ENCODE results near the gene LRCH4.
A peak's percentile ranks its signal among the peaks of the same experiment; 100 is the strongest.

The LRCH4 gene, protein sequence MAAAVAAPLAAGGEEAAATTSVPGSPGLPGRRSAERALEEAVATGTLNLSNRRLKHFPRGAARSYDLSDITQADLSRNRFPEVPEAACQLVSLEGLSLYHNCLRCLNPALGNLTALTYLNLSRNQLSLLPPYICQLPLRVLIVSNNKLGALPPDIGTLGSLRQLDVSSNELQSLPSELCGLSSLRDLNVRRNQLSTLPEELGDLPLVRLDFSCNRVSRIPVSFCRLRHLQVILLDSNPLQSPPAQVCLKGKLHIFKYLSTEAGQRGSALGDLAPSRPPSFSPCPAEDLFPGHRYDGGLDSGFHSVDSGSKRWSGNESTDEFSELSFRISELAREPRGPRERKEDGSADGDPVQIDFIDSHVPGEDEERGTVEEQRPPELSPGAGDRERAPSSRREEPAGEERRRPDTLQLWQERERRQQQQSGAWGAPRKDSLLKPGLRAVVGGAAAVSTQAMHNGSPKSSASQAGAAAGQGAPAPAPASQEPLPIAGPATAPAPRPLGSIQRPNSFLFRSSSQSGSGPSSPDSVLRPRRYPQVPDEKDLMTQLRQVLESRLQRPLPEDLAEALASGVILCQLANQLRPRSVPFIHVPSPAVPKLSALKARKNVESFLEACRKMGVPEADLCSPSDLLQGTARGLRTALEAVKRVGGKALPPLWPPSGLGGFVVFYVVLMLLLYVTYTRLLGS

GRCh38 chr7:100585511-100586265 lies at the start of gene LRCH4:
Gene LRCH4, minus strand, starts transcription at chr7:100586129. Its CDS starts 29 bp downstream, at chr7:100586100.
- DNase-seq (ENCODE audit: low read depth) = peak; percentile 58

DNA sequence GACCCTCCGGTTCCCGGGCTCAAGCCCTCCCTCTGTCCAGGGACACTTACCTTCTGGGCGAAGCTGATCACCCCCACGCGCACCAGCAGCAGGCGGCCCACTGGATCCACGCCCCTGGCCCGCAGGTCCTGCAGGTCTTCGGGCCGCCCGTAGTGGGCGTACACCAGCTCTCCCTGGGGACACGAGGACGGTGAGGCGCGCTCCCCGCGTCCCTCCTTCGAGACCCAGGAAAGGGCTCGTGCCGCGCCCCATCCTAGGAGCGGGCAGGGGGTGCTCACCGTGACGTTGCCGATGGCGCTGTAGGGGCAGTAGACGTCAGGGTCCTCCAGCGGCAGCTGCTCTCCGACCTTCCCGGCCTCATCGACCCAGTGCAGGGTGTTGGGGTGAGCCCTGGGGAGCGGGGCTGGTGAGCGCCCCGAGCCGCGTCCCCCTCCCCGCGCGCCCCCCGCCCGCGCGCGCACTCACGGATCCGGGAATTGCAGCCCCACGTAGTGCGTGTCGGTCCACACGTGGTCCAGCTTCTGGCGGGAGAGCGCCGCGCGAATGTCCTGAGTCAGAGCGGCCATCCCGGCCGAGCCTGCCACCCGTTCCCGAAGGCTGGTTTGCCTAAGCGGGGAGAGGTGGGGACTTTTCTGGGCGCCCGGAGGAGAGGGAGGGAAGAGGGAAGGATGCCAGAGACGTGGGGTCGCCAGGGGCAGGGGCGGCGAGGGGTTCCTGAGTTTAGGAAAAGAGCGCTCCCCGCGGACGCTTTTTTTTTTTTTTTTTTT lies 47.2 kb upstream of the LRCH4 start:
- peak; percentile 63 for DNase-seq (ENCODE audit: low read depth)

DNA sequence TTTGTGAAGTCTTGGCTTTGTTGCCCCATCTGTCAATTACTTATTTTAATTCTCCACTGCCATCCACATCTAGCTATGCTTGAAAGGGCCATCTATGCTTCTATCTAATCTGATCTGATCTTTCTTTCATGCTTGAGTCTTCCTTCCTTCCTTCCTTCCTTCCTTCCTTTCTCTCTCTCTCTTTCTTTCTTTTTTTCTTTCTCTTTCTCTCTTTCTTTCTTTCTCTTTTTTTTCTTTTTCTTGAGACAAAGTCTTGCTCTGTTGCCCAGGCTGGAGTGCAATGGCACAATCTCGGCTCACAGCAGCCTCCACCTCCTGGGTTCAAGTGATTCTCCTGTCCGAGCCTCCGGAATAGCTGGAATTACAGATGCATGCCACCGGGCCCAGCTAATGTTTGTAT lies 44.1 kb upstream of the LRCH4 start:
- DNase-seq (ENCODE audit: low read depth) = no peak

GRCh38 chr7:100629117-100629716 lies 43.3 kb upstream of the LRCH4 start:
- DNase-seq (ENCODE audit: low read depth) = peak; percentile 38

GRCh38 chr7:100627238-100627549 lies 41.3 kb upstream of the LRCH4 start:
- DNase-seq (ENCODE audit: low read depth) = no peak

DNA sequence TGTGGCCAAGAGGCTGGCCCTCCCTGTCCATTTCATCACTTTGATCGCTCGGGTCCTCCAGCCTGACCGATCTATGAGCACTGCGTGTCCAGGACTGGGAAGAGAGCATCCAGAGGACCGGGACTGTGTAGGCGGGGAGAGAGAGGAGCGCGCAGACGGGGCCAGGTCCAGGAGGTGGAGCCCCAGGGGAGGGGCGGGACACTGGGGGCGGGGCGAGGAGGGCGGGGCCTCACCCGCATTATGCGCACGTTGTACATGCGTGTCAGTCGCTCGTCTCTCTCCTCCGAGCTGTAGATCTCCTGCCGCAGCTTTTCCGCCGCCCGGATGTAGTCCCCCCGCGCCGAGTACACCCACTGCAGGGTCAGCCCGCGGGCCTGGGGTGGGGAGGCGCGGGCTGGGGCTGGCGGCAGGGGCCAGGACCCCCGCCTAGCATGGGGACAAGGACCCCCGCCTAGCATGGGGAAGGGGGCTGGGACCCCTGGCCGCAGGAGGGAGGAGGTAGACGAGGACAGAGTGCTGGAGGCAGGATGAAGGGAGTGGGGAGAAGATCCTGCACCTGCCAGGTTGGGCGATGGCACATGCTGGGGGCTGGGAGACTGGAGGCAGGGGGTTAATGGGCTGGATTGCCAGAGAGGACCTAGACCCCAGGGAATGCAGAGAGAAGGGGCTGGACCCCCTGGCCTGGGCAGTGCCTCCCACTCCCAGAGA lies 40.8 kb upstream of the LRCH4 start:
- peak; percentile 85 for DNase-seq (ENCODE audit: low read depth)

GRCh38 chr7:100626055-100626454 lies 40.1 kb upstream of the LRCH4 start:
- DNase-seq (ENCODE audit: low read depth) = no peak

DNA sequence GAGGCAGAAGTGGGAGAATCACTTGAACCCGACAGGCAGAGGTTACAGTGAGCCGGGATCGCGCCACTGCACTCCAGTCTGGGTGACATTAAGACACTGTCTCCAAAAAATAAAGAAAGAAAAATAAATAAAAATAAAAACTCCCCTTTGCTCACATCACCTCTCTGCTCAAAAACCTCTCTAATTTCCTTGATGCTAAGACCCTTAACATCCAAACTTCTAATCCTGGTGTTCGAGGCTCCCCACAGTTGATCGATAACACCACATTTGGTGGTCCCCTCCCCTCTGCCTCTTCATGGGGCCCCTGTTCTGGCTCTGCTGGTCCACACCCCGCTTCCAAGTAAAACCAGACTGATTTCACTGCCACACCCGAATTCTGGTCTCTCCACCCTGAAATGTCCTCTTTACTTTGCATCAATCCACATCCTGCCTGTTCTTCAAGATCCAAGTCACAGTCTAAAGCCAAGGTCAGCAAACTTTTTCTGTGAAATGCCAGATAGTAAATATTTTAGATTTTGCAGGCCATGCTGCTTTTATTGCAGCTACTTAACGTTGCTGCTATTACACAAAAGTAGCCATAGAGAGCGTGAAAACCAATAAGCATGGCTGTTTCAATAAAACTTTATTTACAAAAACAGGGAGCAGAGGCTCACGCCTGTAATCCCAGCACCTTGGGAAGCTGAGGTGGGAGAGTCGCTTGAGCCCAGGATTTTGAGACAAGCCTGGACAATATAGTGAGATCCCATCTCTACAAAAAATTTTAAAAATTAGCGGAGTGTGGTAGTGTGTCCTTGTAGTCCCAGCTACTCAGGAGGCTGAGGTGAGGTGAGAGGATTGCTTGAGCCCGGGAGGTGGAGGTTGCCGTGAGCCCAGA lies 38.3 kb upstream of the LRCH4 start:
- no peak for DNase-seq (ENCODE audit: low read depth)

DNA sequence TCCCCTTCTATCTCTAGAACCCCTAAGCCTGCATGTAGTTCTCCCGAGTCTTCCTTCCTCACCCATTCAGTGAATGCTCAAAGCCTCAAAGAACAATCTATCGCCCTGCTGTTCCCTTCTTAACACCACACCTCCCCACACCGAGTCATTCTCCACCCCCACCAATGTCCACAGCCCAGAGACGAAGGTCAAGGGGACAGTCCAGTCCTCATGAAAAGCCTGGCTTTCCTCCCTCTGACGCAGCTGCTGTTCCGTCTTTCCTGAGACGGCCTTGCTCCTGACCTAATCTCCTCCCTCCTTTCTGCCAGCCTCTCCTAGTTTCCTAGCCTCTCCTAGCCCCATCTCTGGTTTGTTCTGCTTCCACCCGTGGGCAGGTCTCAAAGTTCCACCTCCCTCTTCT lies 35.6 kb upstream of the LRCH4 start:
- no peak for DNase-seq (ENCODE audit: low read depth)

GRCh38 chr7:100620804-100621203 lies 34.9 kb upstream of the LRCH4 start:
- no peak for DNase-seq (ENCODE audit: low read depth)

GRCh38 chr7:100620239-100620638 lies 34.3 kb upstream of the LRCH4 start:
- no peak for DNase-seq (ENCODE audit: low read depth)

GRCh38 chr7:100614308-100614861 lies 28.5 kb upstream of the LRCH4 start:
- no peak for DNase-seq (ENCODE audit: low read depth)

DNA sequence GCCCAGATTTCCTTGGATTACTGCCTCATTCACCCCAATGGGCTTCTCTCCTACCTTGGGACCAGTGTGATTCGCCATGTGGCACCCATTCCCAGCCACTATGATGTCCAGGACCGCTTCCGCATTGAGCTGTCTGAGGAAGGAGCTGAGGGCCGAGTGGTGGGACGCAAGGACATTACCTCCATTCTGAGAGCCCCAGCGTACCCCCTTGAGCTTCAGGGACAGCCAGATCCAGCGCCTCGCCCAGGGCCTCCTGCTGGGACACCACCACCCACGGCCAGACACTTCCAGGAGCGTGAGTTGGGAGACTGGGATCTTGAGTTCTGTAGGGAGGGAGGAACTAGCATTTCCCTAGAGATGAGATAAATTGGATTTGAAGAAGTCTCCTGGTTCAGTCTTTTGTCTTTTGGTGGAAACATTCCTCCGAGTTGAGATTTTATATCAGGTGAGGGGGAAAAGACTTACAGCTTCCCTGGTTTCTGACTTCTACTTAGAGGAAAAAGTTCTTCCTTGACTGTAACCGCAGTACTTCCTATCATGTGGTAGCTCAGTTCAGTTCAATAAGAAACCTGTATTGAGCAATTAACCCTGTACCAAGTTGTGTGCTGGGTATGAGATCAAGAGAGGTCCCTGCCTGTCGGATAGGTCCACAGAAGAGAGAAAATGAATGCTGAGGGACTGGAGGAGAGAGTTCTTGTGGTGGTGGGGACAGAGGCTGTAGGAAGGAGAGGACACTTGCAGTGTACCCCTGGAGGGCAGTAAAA lies 27.7 kb upstream of the LRCH4 start:
- DNase-seq (ENCODE audit: low read depth) = no peak

GRCh38 chr7:100612730-100613390 lies 26.9 kb upstream of the LRCH4 start:
- peak; percentile 15 for DNase-seq (ENCODE audit: low read depth)

DNA sequence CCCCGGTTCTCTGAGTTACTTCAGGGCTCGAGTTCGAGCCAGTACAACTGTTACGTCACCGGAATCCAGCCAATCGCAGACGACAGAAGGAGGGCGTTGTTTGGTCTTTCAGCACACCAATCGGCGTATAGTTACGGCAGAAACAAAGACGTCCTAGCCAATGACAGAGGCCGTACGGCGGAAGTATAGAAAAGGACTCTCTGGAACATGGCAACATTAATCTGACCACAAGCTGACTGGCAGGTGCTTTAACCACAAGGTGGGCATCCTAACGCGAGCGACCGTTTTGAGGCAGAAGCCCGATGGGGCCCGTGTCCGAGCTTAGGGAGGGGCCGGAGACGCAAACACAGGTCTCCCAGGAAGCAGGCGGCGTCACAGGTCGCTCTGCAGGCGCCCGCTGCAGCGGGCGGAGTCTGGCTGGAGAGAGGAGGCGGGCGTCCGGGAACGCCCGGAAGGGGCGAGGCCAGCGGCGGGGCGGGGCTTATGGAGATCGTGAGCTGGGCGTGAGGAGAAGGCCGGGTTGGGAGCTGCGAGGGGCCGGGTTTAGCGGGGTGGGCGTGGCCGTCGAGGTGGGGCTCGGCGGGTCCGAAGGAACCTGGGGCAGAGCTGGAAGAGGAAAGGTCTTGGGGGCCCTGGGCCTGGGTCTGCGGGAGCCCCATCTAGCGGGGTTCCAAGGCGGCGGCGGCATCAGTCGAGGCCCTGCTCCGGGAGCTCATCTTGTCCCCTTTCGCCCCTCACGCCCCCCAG lies 26.2 kb upstream of the LRCH4 start, which contains the start of gene MOSPD3:
TSS of gene MOSPD3 (plus strand) at position 558 of the 747 bp plus-strand sequence. CDS start 252 bp downstream, outside the sequence.
- DNase-seq (ENCODE audit: low read depth) = peak; percentile 99

- no peak for DNase-seq (ENCODE audit: low read depth)
These were observed 24.0 kb upstream of the LRCH4 start for GRCh38 chr7:100609958-100610357.

GRCh38 chr7:100607111-100607510 lies 21.2 kb upstream of the LRCH4 start:
- DNase-seq (ENCODE audit: low read depth) = no peak

DNA sequence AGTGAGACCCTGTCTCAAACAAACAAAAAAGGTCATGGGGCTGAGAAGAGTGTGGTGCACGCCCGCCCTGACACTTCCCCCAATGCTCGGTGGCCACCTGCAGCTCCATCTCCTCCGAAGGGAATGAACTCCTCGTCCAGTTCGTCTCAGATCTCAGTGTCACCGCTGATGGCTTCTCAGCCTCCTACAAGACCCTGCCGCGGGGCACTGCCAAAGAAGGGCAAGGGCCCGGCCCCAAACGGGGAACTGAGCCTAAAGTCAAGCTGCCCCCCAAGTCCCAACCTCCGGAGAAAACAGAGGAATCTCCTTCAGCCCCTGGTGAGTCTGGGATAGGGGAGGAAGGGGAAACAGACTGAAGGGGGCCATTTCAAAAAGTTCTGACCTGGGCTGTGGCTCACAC lies 20.4 kb upstream of the LRCH4 start:
- DNase-seq (ENCODE audit: low read depth) = no peak

Measured in activated T-cell treated with anti-CD3 and anti-CD28 coated beads for 48 hours (primary cell).